Subcutaneous adipose tissue (tissue), 4 donors: ENCODE measurements around the gene MAMLD1. TPM values are rescaled to one million over a fixed set of nuclear protein-coding genes. Genes with fewer than 3 reads are reported as not detected.

Source experiments
- CTCF ChIP-seq: fragments of 450-650 bp; IDR thresholded peaks from one replicate; pipeline ENCODE4 v1.5.1; 2016; ENCODE audit warnings: low read depth, mild to moderate bottlenecking, control low read depth, antibody characterized with exemption, moderate library complexity
- total RNA-seq, 4 donors: library from RNA; depleted of rRNA; stranded (reverse); fragments of >200 nt; gene quantifications; one replicate each; pipeline ENCODE4 v1.1.0, GENCODE V29; 2016

The MAMLD1 gene
- total RNA-seq, 4 donors from 2014 or later: 5.5 to 11.7 (median 8.5) TPM

GRCh38 chrX:150429594-150429993, 66.5 kb downstream of the MAMLD1 start:
- TF ChIP-seq CTCF: no peak

GRCh38 chrX:150436195-150436594, 73.1 kb downstream of the MAMLD1 start:
- no peak for TF ChIP-seq CTCF

GRCh38 chrX:150438165-150438564, 75.0 kb downstream of the MAMLD1 start:
- TF ChIP-seq CTCF: no peak

- no peak for TF ChIP-seq CTCF
Observed at GRCh38 chrX:150446151-150446550, 83.0 kb downstream of the MAMLD1 start.

- TF ChIP-seq CTCF: no peak
Observed at GRCh38 chrX:150446995-150447394, 83.9 kb downstream of the MAMLD1 start.

- no peak for TF ChIP-seq CTCF
Observed at GRCh38 chrX:150449313-150449712, 86.2 kb downstream of the MAMLD1 start.

- TF ChIP-seq CTCF: no peak
Observed at GRCh38 chrX:150450519-150451177, 87.5 kb downstream of the MAMLD1 start.
